ENCODE data around the gene ATP6V0A1. TPM values are rescaled to one million over a fixed set of nuclear protein-coding genes. Genes with fewer than 3 reads are reported as not detected.

Gene ATP6V0A1
- total RNA-seq, 1 experiment from 2014 or later = 55.2 TPM

DNA sequence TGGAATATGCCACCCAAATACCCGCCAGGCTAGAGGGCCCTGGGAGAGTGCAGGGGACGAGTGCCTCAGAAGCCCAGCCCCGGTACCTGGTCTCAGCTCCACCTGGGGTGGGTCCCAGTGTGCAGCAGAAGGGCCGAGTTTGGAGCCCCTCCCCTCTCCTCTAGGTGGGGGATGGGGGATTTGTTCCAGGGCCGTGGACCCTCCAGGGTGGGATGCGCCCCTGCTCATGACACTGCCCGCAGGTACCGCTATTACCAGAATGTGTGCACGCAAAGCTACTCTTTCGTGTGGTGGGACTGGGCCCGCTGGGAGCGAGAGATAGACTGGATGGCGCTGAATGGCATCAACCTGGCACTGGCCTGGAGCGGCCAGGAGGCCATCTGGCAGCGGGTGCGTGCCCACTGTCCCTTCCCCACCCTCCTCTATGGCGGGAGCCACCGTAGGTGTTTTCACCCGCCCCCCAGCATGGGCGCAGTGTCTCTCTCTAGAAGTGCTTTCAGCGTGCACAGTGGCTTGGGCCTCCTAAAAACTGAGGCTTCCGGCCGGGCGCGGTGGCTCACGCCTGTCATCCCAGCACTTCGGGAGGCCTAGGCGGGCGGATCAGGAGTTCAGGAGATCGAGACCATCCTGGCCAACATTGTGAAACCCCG lies 78.6 kb downstream of the ATP6V0A1 start (continued):
- TF ChIP-seq, protein P1, sequence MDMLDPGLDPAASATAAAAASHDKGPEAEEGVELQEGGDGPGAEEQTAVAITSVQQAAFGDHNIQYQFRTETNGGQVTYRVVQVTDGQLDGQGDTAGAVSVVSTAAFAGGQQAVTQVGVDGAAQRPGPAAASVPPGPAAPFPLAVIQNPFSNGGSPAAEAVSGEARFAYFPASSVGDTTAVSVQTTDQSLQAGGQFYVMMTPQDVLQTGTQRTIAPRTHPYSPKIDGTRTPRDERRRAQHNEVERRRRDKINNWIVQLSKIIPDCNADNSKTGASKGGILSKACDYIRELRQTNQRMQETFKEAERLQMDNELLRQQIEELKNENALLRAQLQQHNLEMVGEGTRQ (CRISPR knock-in tag; IDR thresholded peaks at IDR 0.05) = no peak
- no peak for TF ChIP-seq NFYB (CRISPR knock-in tag; conservative IDR thresholded peaks at IDR 0.05; ENCODE audit: low read depth)
- no peak for TF ChIP-seq JUN (CRISPR knock-in tag; IDR thresholded peaks at IDR 0.05)
- TF ChIP-seq ZNF396 (CRISPR knock-in tag; IDR thresholded peaks at IDR 0.05; ENCODE audit: borderline replicate concordance) = no peak
- no peak for TF ChIP-seq ZBTB43 (CRISPR knock-in tag; IDR thresholded peaks at IDR 0.05)
- no peak for TF ChIP-seq ETV6 (CRISPR knock-in tag; IDR thresholded peaks at IDR 0.05)
- TF ChIP-seq, protein P2, sequence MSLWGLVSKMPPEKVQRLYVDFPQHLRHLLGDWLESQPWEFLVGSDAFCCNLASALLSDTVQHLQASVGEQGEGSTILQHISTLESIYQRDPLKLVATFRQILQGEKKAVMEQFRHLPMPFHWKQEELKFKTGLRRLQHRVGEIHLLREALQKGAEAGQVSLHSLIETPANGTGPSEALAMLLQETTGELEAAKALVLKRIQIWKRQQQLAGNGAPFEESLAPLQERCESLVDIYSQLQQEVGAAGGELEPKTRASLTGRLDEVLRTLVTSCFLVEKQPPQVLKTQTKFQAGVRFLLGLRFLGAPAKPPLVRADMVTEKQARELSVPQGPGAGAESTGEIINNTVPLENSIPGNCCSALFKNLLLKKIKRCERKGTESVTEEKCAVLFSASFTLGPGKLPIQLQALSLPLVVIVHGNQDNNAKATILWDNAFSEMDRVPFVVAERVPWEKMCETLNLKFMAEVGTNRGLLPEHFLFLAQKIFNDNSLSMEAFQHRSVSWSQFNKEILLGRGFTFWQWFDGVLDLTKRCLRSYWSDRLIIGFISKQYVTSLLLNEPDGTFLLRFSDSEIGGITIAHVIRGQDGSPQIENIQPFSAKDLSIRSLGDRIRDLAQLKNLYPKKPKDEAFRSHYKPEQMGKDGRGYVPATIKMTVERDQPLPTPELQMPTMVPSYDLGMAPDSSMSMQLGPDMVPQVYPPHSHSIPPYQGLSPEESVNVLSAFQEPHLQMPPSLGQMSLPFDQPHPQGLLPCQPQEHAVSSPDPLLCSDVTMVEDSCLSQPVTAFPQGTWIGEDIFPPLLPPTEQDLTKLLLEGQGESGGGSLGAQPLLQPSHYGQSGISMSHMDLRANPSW (CRISPR knock-in tag; conservative IDR thresholded peaks at IDR 0.05; ENCODE audit: low read depth) = no peak

DNA sequence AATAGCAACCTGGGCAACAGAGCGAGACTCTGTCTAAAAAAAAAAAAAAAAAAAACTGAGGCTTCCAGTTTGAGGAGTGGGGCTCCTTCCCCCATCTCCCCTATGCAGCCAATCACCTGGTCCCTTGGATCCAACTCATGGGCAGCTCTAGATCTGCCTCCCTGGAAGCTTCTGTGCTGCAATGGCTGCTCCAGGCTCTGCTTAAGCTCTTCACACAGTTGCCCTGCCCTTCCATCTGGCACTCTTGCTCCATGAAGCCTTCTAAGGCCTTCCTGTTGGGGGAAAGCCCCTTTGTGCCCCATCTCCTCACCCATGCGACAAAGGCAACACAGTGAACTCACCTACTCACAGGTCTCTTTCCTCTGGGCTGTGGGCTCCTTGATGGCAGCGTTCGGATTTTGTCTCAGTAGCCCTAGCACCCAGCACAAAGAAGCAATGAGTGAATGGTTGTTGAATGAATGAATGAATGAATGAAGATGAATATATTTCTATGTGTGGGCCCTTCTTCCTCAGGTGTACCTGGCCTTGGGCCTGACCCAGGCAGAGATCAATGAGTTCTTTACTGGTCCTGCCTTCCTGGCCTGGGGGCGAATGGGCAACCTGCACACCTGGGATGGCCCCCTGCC lies 79.3 kb downstream of the ATP6V0A1 start:
- ATAC-seq (no peak), DNase-seq (ENCODE audit: low spot score) (no peak)
- no peak for TF ChIP-seq CREB1 (CRISPR knock-in tag; IDR thresholded peaks at IDR 0.05)
- TF ChIP-seq ZNF232 (CRISPR knock-in tag; IDR thresholded peaks at IDR 0.05) = no peak
- no peak for TF ChIP-seq CTCF (IDR thresholded peaks at IDR 0.05)
- Mint-ChIP-seq H3K4me3 (peak overlapping the region; percentile 74), H3K4me1 (peaks cover 27% of the 10 kb centered on the region), H3K27me3 (ENCODE audit: low read depth) (peaks cover 11% of the 10 kb centered on the region), H3K36me3 (peaks cover 12% of the 10 kb centered on the region; the same call in 1 of the 2 replicates), H3K9me3 (no peaks in the 10 kb centered on the region), H3K27ac (peak overlapping the region; percentile 62)
- ChIA-PET POLR2A (no interaction called here), CTCF (interaction anchor here (2.9 to 7.1 kb wide), 2 partner anchors 10 to 11 kb away, joined by 36 to 65 read pairs; no protein-coding TSS in a partner anchor)

GRCh38 chr17:42538482-42538881 lies 79.8 kb downstream of the ATP6V0A1 start:
- POLR2A ChIA-PET = interaction anchor here (0.5 kb wide), 1 partner anchor 70 kb away, joined by 13 read pairs; no protein-coding TSS in a partner anchor
- DNase-seq (ENCODE audit: low spot score) = no peak
- TF ChIP-seq ZSCAN18 (CRISPR knock-in tag; IDR thresholded peaks at IDR 0.05) = no peak
- no peak for TF ChIP-seq ZBTB21 (CRISPR knock-in tag; IDR thresholded peaks at IDR 0.05; ENCODE audit: borderline replicate concordance)
- TF ChIP-seq ETV6 (CRISPR knock-in tag; IDR thresholded peaks at IDR 0.05) = no peak
- no peak for TF ChIP-seq RELA (CRISPR knock-in tag; IDR thresholded peaks at IDR 0.05; ENCODE audit: borderline replicate concordance)
- no peak for TF ChIP-seq TP53 (CRISPR knock-in tag; IDR thresholded peaks at IDR 0.05)
- TF ChIP-seq CREM (CRISPR knock-in tag; IDR thresholded peaks at IDR 0.05) = no peak
- no peak for TF ChIP-seq GRHL2 (CRISPR knock-in tag; IDR thresholded peaks at IDR 0.05; ENCODE audit: insufficient replicate concordance, severe bottlenecking)
- TF ChIP-seq ZNF396 (CRISPR knock-in tag; IDR thresholded peaks at IDR 0.05; ENCODE audit: borderline replicate concordance) = no peak
- TF ChIP-seq, protein P3, sequence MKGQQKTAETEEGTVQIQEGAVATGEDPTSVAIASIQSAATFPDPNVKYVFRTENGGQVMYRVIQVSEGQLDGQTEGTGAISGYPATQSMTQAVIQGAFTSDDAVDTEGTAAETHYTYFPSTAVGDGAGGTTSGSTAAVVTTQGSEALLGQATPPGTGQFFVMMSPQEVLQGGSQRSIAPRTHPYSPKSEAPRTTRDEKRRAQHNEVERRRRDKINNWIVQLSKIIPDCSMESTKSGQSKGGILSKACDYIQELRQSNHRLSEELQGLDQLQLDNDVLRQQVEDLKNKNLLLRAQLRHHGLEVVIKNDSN (CRISPR knock-in tag; IDR thresholded peaks at IDR 0.05) = no peak
- TF ChIP-seq, protein P2 (CRISPR knock-in tag; conservative IDR thresholded peaks at IDR 0.05; ENCODE audit: low read depth) = no peak
- TF ChIP-seq ZNF219 (CRISPR knock-in tag; IDR thresholded peaks at IDR 0.05; ENCODE audit: borderline replicate concordance) = no peak
- TF ChIP-seq FOXJ3 (CRISPR knock-in tag; IDR thresholded peaks at IDR 0.05; ENCODE audit: borderline replicate concordance) = no peak

More at GRCh38 chr17:42538482-42538881, 79.8 kb downstream of the ATP6V0A1 start:
- Mint-ChIP-seq H3K9me3 (no peaks in the 10 kb centered on the region), H3K4me1 (peaks cover 27% of the 10 kb centered on the region), H3K27me3 (ENCODE audit: low read depth) (peaks cover 6% of the 10 kb centered on the region), H3K4me3 (no peak overlapping the region), H3K36me3 (peaks cover 12% of the 10 kb centered on the region; the same call in 1 of the 2 replicates), H3K27ac (no peak overlapping the region)
- ATAC-seq = no peak
- CTCF ChIA-PET = interaction anchor here (7.1 kb wide), 1 partner anchor 10 kb away, joined by 65 read pairs; no protein-coding TSS in a partner anchor
